K562 (cell line): ENCODE data around the gene HNRNPA3. TPM values are rescaled to one million over a fixed set of nuclear protein-coding genes. Genes with fewer than 3 reads are reported as not detected.

Experiments
- ATAC-seq: fragments of 200-7000 bp; cut with Tn5 transposase; 3 replicates; pipeline ENCODE4 v1.9.1; 2020; ENCODE audit warnings: moderate library complexity
- BruUV-seq: library from RNA; stranded (reverse); fragments of 400-500 nt; replicated peaks from 2 replicates; lab custom pipeline; 2021; lab: Mats Ljungman, UMichigan
- CTCF ChIA-PET: fragments of 300-600 bp; formaldehyde crosslinking; extraction: SDS; loops from one replicate; lab custom pipeline; 2021; ENCODE audit warnings: low intra/inter-chr PET ratio; lab: Yijun Ruan, JAX
- POLR2A ChIA-PET: fragments of 300-600, 350-650 bp; sonication (Branson Sonifier 250); formaldehyde crosslinking; extraction: SDS; loops from one replicate; lab custom pipeline; 2021; ENCODE audit warnings: antibody characterized with exemption, inconsistent platforms; lab: Yijun Ruan, JAX
- DNase-seq, 4 experiments: peaks; one replicate each; pipeline versions ENCODE4 v3.0.0 to v3.0.0-alpha.2; 2011 to 2018; ENCODE audit warnings: low spot score in 3 of 4, mixed read lengths in 3 of 4; ENCODE audit errors: extremely low read depth in 1 of 4
- FAIRE-seq: peaks from 2 replicates; lab custom pipeline; 2011; peaks lifted over from hg19 to GRCh38; lab: Jason Lieb, UNC
- H2AFZ ChIP-seq: 2 replicates; pipeline ENCODE4 v1.6.0; 2011; ENCODE audit warnings: low read depth, low read length, control low read depth, inconsistent platforms
- H3K27ac ChIP-seq: fragments of 200-600 bp; 3 replicates; pipeline ENCODE4 v1.8.0; 2011; ENCODE audit warnings: low read depth, mild to moderate bottlenecking, control low read depth, inconsistent platforms, low read length, moderate library complexity, mixed read lengths; ENCODE audit errors: extremely low read depth
- H3K27me3 ChIP-seq, 2 experiments: fragments of 300-600 bp in 1 of 2; 2 replicates in 1 of 2; 3 replicates in 1 of 2; pipeline versions ENCODE4 v1.6.0 to v1.8.0; 2011; ENCODE audit warnings: inconsistent platforms in 2 of 2, low read length in 2 of 2, mild to moderate bottlenecking in 1 of 2, mixed read lengths in 1 of 2, moderate library complexity in 1 of 2; ENCODE audit not compliant: control insufficient read depth in 2 of 2, insufficient read depth in 2 of 2
- H3K36me3 ChIP-seq: fragments of 300-600 bp; 3 replicates; pipeline ENCODE4 v1.8.0; 2011; ENCODE audit warnings: mild to moderate bottlenecking, low read length, inconsistent platforms; ENCODE audit not compliant: control insufficient read depth, insufficient read depth
- H3K4me1 ChIP-seq, 2 experiments: fragments of 200-600 bp in 1 of 2; replicated peaks in 1 of 2; 2 replicates in 1 of 2; 3 replicates in 1 of 2; pipeline versions ENCODE4 v1.5.1 to v1.8.0; 2011; ENCODE audit warnings: inconsistent platforms in 2 of 2, low read length in 2 of 2, mild to moderate bottlenecking in 1 of 2, mixed read lengths in 1 of 2, moderate library complexity in 1 of 2; ENCODE audit not compliant: control insufficient read depth in 2 of 2, insufficient read depth in 2 of 2
- H3K4me2 ChIP-seq: 2 replicates; pipeline ENCODE4 v1.6.1; 2011; ENCODE audit warnings: low read length, control low read depth, inconsistent platforms, mixed read lengths; ENCODE audit not compliant: insufficient read depth
- H3K4me3 ChIP-seq: fragments of 200-600 bp; sonication (generic), shearing (Covaris generic); 2 replicates; pipeline ENCODE4 v1.5.1; 2016; ENCODE audit warnings: control low read depth, inconsistent platforms
- H3K79me2 ChIP-seq: fragments of 200-600 bp; 3 replicates; pipeline ENCODE4 v1.8.0; 2011; ENCODE audit warnings: low read length, inconsistent platforms; ENCODE audit not compliant: control insufficient read depth, insufficient read depth
- H3K9ac ChIP-seq, 2 experiments: 2 replicates each; pipeline versions ENCODE4 v1.6.0 to v1.6.1; 2011; ENCODE audit warnings: low read depth in 2 of 2, low read length in 2 of 2, control low read depth in 1 of 2, inconsistent platforms in 1 of 2, mild to moderate bottlenecking in 1 of 2, mixed read lengths in 1 of 2; ENCODE audit not compliant: insufficient read depth in 1 of 2
- H3K9me1 ChIP-seq: one replicate; pipeline ENCODE4 v1.6.0; 2011; ENCODE audit warnings: inconsistent platforms, mild to moderate bottlenecking, low read length, moderate library complexity; ENCODE audit not compliant: control insufficient read depth, insufficient read depth
- H3K9me3 ChIP-seq: replicated peaks from 2 replicates; pipeline ENCODE4 v1.5.1; 2011; ENCODE audit warnings: low read depth, low read length, inconsistent platforms; ENCODE audit not compliant: control insufficient read depth, insufficient read depth
- H4K20me1 ChIP-seq: replicated peaks from 2 replicates; pipeline ENCODE4 v1.6.1; 2011; ENCODE audit warnings: low read length, inconsistent platforms, mixed read lengths; ENCODE audit not compliant: control insufficient read depth, insufficient read depth
- GATA2 ChIP-seq: sonication (generic); formaldehyde crosslinking; IDR thresholded peaks from 2 replicates; pipeline ENCODE4 v1.4.0; 2020; ENCODE audit warnings: mild to moderate bottlenecking, missing genetic modification reagents
- NFATC3 ChIP-seq: fragments of 450-650 bp; IDR thresholded peaks from 2 replicates; pipeline ENCODE4 v1.6.1; 2017; ENCODE audit warnings: mild to moderate bottlenecking
- POLR2A ChIP-seq: fragments of 450-650 bp; conservative IDR thresholded peaks from 2 replicates; pipeline ENCODE4 v1.6.1; 2016
- TEAD2 ChIP-seq: fragments of 450-650 bp; IDR thresholded peaks from 2 replicates; pipeline ENCODE4 v1.6.1; 2016; ENCODE audit warnings: missing genetic modification characterization, control low read depth, missing compliant biosample characterization
- ZNF217 ChIP-seq: sonication (generic); formaldehyde crosslinking; IDR thresholded peaks from 2 replicates; pipeline ENCODE4 v1.8.0; 2022; ENCODE audit warnings: mild to moderate bottlenecking, missing genetic modification reagents
- ZNF239 ChIP-seq: fragments of 250-450 bp; sonication (Bioruptor Pico); IDR thresholded peaks from 2 replicates; pipeline ENCODE4 v1.4.0; 2020; ENCODE audit warnings: mild to moderate bottlenecking
- ZSCAN32 ChIP-seq: fragments of 450-650 bp; formaldehyde crosslinking; IDR thresholded peaks from 2 replicates; pipeline ENCODE4 v1.4.0; 2020; ENCODE audit warnings: mild to moderate bottlenecking, moderate library complexity
- WGBS: fragments of 100-300 bp; shearing (Covaris generic); methylation state at CpG from one replicate; pipeline ENCODE4 v1.1.6; 2016; ENCODE audit warnings: low coverage, mixed read lengths; ENCODE audit not compliant: insufficient coverage; ENCODE audit errors: missing lambda C conversion rate; 5-methylcytosine and 5-hydroxymethylcytosine counted together
- in situ Hi-C: fragments of 300-500 bp; cut with MboI; formaldehyde crosslinking; loops from 4 replicates; pipeline ENCODE4 v1.15.0; 2018; ENCODE audit warnings: inconsistent platforms, mixed read lengths
- intact Hi-C: fragments of 100-400 bp; cut with micrococcal nuclease; formaldehyde crosslinking; loops from 2 replicates; pipeline ENCODE4 v1.14.2; 2022
- polyA plus RNA-seq, 8 experiments: library from polyadenylated mRNA; depleted of rRNA in 4 of 8; stranded (reverse) in 5 of 8; unstranded in 3 of 8; fragments of >200 nt; fragmentation: Nextera tagmentation in 2 of 8; fragmentation: Illumina TruSeq in 1 of 8; extraction: Ambion mirVana in 2 of 8; extraction: Trizol in 1 of 8; gene quantifications; 2 replicates each; pipeline versions ENCODE4 v1.2.1 to v1.2.3, GENCODE V29; 2011 to 2014; ENCODE audit warnings: inconsistent platforms in 1 of 8, missing spikeins in 1 of 8
- total RNA-seq, 7 experiments: library from RNA; depleted of rRNA in 6 of 7; stranded (reverse); fragments of >200 nt in 6 of 7; fragmentation: Illumina TruSeq in 2 of 7; extraction: Trizol in 2 of 7; gene quantifications; 2 replicates each; pipeline versions ENCODE4 v1.2.1 to v1.2.3, GENCODE V29; 2011 to 2021; ENCODE audit warnings: low replicate concordance in 1 of 7
- TF ChIP-seq, protein P1 (sequence below): conservative IDR thresholded peaks from 2 replicates; pipeline ENCODE4 v1.6.1; 2011; ENCODE audit warnings: low read depth, mild to moderate bottlenecking, low read length; ENCODE audit not compliant: control insufficient read depth
- TF ChIP-seq, protein P2 (sequence below), 2 experiments: fragments of 450-650 bp in 1 of 2; sonication (generic) in 1 of 2; formaldehyde crosslinking in 1 of 2; IDR thresholded peaks in 1 of 2; conservative IDR thresholded peaks in 1 of 2; 2 replicates each; pipeline versions ENCODE4 v1.6.1 to v1.8.1; 2016 to 2023; ENCODE audit warnings: mild to moderate bottlenecking in 2 of 2, moderate library complexity in 2 of 2, inconsistent platforms in 1 of 2, missing genetic modification reagents in 1 of 2
- TF ChIP-seq, protein P3 (sequence below): sonication (generic); formaldehyde crosslinking; IDR thresholded peaks from 2 replicates; pipeline ENCODE4 v1.8.0; 2022; ENCODE audit warnings: mild to moderate bottlenecking, low read depth, missing genetic modification reagents

The HNRNPA3 gene
- total and polyA plus RNA-seq, 9 of the 15 experiments (the other 6 are each of a cell fraction or from before 2014, with no cell fraction given) = 72.8 to 428 (median 192) TPM

DNA sequence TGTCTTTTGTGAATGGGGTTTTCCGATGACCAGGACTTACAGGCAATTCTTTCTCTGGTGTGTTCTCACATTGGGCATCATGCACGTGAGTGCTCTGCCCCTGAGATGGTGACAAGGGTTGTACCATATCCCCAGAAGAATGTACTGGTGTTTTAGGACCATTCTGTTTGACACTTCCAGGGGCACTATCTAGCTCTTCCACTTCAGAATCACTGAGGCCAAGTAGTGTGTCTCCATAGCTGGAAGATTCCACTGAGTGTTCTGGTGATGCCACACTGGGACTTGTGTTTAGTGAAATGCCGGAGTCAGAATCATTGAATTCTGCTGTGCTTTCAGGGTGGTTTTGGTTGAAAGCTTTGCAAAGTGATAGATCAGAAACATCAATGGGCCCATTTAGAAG is 18.7 kb downstream of the HNRNPA3 start:
- WGBS = 93% methylated on average over 3 of the region's 3 CpGs
- CTCF ChIA-PET = no interaction called here
- TF ChIP-seq NFATC3 = no peak
- no peak for TF ChIP-seq ZNF217 (CRISPR knock-in tag)
- no peak for TF ChIP-seq TEAD2 (tag)
- TF ChIP-seq GATA2 (CRISPR knock-in tag) = no peak
- 0 out of 2 replicates have a peak, but pooled peaks have one; percentile 15 for TF ChIP-seq ZSCAN32 (CRISPR knock-in tag)
- no peak for TF ChIP-seq ZNF239
- TF ChIP-seq, protein P1, sequence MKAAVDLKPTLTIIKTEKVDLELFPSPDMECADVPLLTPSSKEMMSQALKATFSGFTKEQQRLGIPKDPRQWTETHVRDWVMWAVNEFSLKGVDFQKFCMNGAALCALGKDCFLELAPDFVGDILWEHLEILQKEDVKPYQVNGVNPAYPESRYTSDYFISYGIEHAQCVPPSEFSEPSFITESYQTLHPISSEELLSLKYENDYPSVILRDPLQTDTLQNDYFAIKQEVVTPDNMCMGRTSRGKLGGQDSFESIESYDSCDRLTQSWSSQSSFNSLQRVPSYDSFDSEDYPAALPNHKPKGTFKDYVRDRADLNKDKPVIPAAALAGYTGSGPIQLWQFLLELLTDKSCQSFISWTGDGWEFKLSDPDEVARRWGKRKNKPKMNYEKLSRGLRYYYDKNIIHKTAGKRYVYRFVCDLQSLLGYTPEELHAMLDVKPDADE = no peak
- TF ChIP-seq, protein P2, sequence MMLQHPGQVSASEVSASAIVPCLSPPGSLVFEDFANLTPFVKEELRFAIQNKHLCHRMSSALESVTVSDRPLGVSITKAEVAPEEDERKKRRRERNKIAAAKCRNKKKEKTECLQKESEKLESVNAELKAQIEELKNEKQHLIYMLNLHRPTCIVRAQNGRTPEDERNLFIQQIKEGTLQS (IDR thresholded peaks at IDR 0.05) = no peak
- TF ChIP-seq, protein P2 (CRISPR knock-in tag; conservative IDR thresholded peaks at IDR 0.05) = no peak
- TF ChIP-seq, protein P3, sequence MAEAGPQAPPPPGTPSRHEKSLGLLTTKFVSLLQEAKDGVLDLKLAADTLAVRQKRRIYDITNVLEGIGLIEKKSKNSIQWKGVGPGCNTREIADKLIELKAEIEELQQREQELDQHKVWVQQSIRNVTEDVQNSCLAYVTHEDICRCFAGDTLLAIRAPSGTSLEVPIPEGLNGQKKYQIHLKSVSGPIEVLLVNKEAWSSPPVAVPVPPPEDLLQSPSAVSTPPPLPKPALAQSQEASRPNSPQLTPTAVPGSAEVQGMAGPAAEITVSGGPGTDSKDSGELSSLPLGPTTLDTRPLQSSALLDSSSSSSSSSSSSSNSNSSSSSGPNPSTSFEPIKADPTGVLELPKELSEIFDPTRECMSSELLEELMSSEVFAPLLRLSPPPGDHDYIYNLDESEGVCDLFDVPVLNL (CRISPR knock-in tag) = no peak
- TF ChIP-seq POLR2A = peak; percentile 40; the same call in 1 of the 2 replicates
- H3K27me3 ChIP-seq = no peaks in the 10 kb centered on the region
- H3K9me3 ChIP-seq = no peaks in the 10 kb centered on the region
- peaks cover 73% of the 10 kb centered on the region for H3K36me3 ChIP-seq
- DNase-seq (no peak), ATAC-seq (no peak), FAIRE-seq (no peak)
- H3K9me1 ChIP-seq = no peaks in the 10 kb centered on the region
- no peak overlapping the region for H3K4me2 ChIP-seq
- no peak overlapping the region for H3K9ac ChIP-seq
- peaks cover 34% of the 10 kb centered on the region for H3K79me2 ChIP-seq
- no peak overlapping the region for H2AFZ ChIP-seq
- intact Hi-C loops = no loop called here
- 0 out of 2 replicates have a peak, but pooled peaks cover 3% of the 10 kb centered on the region for H4K20me1 ChIP-seq
- in situ Hi-C loops = no loop called here
- POLR2A ChIA-PET = interaction anchor here (1.0 to 2.3 kb wide), 8 partner anchors 9 to 67 kb away, joined by 3 to 14 read pairs (median 5); partner anchors contain the start of genes HNRNPA3 and NFE2L2
- BruUV-seq = no TSS peak
- H3K4me3 ChIP-seq = no peak overlapping the region
- H3K27ac ChIP-seq = no peak overlapping the region
- no peaks in the 10 kb centered on the region; a peak in 2 of 5 replicates for H3K4me1 ChIP-seq
